Tibial nerve (tissue), 3 donors: ENCODE results near the gene C16orf95.

Experiments used
- CTCF ChIP-seq, 5 experiments: fragments of 200-600 bp in 3 of 5; fragments of 450-650 bp in 2 of 5; sonication (generic) in 3 of 5; IDR thresholded peaks; one replicate each; pipeline ENCODE4 v1.5.1; 2016 to 2019; ENCODE audit warnings: antibody characterized with exemption in 5 of 5, mild to moderate bottlenecking in 3 of 5, moderate library complexity in 2 of 5
- POLR2A ChIP-seq, 2 donors: fragments of 450-650 bp; IDR thresholded peaks; one replicate each; pipeline ENCODE4 v1.6.1; 2017; ENCODE audit warnings: antibody characterized with exemption in 2 of 2, mild to moderate bottlenecking in 2 of 2, moderate library complexity in 2 of 2

GRCh38 chr16:87254296-87254695 is 62.9 kb downstream of the C16orf95 start:
- TF ChIP-seq POLR2A (IDR thresholded peaks at IDR 0.05) (no peak), CTCF (IDR thresholded peaks at IDR 0.05) (no peak)
